HG02870 (cell line): ENCODE results near the gene LRP3.

Experiments used
- ATAC-seq: cut with Tn5 transposase; IDR thresholded peaks from one replicate; pipeline ENCODE4 v1.9.1; 2021; ENCODE audit warnings: mild to moderate bottlenecking, moderate library complexity; ENCODE audit not compliant: unreplicated experiment

Gene LRP3

GRCh38 chr19:33251076-33251475, 56.9 kb downstream of the LRP3 start:
- ATAC-seq, result no peak

GRCh38 chr19:33251526-33252090, 57.5 kb downstream of the LRP3 start:
- no peak for ATAC-seq

- ATAC-seq, result no peak
Measured at GRCh38 chr19:33252418-33252962, 58.4 kb downstream of the LRP3 start.

GRCh38 chr19:33252971-33253370, 58.8 kb downstream of the LRP3 start:
- ATAC-seq, result no peak

GRCh38 chr19:33254245-33254824, 60.2 kb downstream of the LRP3 start:
- ATAC-seq, result no peak

GRCh38 chr19:33255781-33256180, 61.7 kb downstream of the LRP3 start:
- no peak for ATAC-seq

- ATAC-seq, result no peak
Measured at GRCh38 chr19:33256261-33256660, 62.1 kb downstream of the LRP3 start.

- no peak for ATAC-seq
Measured at GRCh38 chr19:33257828-33258227, 63.7 kb downstream of the LRP3 start.
